Stimulated activated CD4-positive, alpha-beta T cell treated with anti-CD3 and anti-CD28 coated beads, TNF-alpha, amount 100 ng/mL, for 48 hours (primary cell): ENCODE results near the gene CDR2.
"Not testable (repeated sequence)": the region's sequence is repeated elsewhere in the genome, so short reads cannot be mapped to it uniquely, and the experiment has no call there.

Experiments used
- DNase-seq, 3 donors: peaks; one replicate each; pipeline ENCODE4 v3.0.0-alpha.2; 2020; ENCODE audit warnings: low read depth in 3 of 3

CDR2 gene

GRCh38 chr16:22374311-22375116 is at the start of gene CDR2:
TSS of gene CDR2 (minus strand) at chr16:22374619. CDS start at chr16:22374309, 310 bp downstream.
- DNase-seq = peak; percentile 94 to 97 (median 96)

DNA sequence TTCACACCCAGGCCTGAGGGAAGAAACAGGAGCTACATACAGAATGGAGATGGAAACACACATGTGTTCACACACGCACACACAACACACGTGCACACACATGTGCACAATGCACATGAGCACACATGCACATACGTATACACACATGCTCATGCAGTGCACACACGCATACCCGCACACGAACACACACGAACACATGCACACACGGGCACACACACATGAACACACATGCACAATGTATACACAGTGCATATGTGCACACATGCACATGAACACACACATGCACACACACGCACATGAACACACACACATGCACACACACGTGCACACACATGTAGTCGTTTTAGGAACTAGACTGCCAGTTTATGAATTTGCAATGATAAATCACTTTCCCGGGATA is 49.3 kb upstream of the CDR2 start:
- DNase-seq = no peak

DNA sequence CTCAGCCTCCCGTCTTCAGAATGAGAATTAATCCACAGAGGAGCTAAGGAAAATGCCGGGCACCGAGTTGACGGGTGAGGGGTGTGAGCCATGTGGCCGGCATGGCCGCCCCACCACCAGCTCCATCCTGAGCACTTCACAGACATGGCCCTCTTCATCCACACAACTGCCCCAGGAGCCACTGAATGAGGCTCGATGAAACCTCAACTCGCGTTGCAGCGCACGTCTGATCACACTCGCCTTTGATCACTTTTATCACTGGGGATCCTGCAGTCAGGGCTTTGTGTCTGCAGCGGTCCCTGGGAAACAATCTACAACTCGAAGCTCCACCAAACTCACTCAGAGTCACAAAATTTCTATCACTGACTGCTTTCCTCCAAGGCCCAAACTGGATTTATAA is 46.7 kb upstream of the CDR2 start:
- DNase-seq = no peak

DNA sequence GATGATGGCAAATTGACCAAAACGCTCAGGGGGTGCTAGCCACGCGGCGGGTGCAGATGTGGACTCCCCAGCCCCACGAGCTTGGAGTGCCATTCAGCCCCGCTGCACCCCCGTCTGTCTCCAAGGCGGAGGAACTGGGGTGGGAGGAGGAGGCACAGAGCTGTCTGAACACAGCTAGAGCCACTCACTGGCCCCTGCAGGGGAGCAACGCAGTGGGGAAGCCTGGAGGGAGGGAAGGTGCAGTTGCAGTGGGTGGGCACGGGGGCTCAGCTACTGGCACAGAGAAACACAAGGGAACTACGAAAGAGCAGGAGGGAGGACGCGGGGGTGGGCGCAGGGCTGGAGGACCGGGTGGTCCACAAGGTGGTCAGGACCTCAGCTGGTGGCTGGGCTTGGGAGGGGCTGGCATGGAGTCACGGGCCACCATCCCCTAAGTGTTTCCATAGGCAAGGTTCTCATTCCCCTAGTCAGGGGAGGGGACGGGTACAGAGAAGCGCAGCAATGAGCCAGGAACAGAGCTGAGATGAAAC is 46.3 kb upstream of the CDR2 start:
- no peak for DNase-seq

DNA sequence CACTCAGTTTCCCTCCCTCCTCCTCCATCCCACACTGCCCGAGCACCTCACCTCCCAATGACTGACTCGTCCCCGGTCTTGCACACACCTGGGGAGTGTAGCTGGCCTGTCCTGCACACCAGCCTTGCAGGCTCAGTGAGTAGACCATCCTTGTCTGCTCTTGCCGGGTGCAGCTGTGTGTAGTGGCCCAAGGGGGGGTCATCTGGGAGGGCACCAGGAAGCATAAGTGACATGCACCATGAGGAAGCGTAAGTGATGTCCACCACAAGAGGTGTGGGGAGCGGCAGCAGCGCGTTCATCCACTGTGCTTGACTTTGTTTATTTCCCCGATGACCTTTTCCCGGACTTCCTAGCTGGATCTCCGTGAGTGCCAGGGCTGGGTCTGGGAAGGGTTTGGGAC is 45.5 kb upstream of the CDR2 start:
- DNase-seq = no peak

GRCh38 chr16:22418826-22419225 is 44.4 kb upstream of the CDR2 start:
- DNase-seq = no peak

DNA sequence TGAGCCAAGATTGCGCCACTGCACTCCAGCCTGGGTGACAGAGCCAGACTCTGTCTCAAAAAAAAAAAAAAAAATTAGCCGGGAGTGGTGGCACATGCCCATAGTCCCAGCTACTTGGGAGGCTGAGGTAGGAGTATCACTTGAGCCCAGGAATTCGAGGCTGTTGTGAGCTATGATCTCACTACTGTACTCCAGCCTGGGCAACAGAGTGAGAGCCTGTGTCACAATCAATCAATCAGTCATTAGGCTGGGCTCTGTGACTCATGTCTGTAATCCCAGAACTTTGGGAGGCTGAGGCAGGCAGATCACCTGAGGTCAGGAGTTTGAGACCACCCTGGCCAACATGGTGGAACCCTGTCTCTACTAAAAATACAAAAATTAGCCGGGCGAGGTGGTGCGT is 43.4 kb upstream of the CDR2 start:
- DNase-seq = not testable (repeated sequence)

DNA sequence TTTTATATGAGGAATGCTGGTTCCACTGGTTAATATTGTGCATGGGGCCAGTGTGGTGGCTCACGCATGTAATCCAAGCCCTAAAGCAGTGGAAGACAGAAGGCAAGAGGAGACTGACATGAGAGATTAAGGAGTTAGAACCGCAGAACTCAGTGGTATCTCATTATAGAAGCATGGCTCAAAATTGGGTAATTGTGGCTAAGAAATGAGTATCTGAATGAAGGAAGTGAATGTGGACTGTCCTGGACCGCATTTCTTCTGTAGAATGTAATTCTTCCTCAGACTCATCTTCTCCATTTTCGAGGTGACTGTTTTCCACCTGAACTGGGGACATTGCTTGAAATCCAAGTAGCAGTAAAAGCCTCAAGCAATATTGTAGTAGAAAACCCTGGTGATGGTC is 42.6 kb upstream of the CDR2 start:
- DNase-seq = no peak

DNA sequence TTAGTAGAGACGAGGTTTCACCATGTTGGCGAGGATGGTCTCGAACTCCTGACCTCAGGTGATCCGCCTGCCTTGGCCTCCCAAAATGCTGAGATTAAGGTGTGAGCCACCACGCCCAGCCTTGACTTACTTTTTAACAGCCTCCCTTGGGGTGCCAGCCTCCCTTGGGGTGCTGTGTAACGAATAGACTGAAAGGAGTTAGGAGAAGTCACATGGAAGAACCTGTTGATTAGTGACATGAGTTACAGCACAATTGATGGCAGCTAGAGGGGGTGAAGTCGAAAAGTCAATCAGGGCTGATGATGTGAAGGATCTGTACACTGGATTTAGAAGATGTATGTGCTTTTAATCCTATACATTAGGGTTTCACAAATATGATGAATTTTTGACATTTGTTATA is 39.4 kb upstream of the CDR2 start:
- DNase-seq = no peak

GRCh38 chr16:22407486-22407885 is 33.1 kb upstream of the CDR2 start:
- DNase-seq = no peak

GRCh38 chr16:22402191-22402590 is 27.8 kb upstream of the CDR2 start:
- no peak for DNase-seq

- no peak for DNase-seq
These were observed 26.5 kb upstream of the CDR2 start for GRCh38 chr16:22400900-22401299.

GRCh38 chr16:22397931-22398330 is 23.5 kb upstream of the CDR2 start:
- DNase-seq = no peak

DNA sequence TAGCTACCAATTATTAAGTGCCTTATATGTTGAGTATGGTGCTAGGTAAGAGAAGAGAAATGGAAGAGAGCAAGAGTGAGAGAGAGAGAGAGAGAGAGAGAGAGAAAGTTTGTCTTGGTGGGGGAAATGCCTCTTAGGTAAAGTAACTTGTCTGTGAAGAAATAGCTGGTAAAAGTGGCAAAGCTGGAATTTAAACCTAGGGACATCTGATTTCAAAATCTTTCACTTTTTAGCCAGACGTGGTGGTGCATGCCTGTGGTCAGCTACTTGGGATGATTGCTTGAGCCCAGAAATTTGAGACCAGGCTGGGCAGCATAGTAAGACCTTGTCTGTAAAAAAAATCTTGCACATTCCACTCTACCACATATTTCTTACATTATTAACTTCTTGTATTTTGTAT is 23.0 kb upstream of the CDR2 start:
- DNase-seq = no peak

DNA sequence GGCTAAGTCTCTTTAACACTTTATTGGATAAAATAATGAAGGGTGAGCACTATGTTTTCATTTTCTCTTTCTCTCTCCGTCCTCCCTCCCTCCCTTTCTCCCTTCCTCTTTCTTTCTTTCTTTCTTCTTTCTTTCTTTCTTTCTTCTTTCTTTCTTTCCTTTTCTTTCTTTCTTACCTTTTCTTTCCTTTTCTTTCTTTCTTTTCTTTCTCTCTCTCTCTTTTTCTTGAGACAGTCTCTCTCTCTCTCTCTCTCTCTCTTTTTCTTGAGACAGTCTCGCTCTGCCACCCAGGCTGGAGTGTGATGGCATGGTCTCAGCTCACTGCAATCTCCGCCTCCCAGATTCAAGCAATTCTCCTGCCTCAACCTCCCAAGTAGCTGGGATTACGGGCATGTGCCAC is 21.5 kb upstream of the CDR2 start:
- no peak for DNase-seq

DNA sequence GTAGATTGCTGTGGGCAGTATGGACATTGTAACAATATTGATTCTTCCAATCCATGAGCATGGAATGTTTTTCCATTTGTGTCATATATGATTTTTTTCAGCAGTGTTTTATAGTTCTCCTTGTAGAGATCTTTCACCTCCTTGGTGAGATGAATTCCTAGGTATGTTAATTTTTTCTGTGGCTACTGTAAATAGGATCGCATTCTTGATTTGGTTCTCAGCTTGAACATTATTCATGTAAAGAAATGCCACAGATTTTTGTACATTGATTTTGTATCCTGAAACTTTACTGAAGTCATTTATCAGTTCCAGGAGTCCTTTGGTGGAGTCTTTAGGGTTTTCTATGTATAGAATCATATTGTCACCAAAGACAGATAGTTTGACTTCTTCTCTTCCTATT is 19.7 kb upstream of the CDR2 start:
- no peak for DNase-seq

DNA sequence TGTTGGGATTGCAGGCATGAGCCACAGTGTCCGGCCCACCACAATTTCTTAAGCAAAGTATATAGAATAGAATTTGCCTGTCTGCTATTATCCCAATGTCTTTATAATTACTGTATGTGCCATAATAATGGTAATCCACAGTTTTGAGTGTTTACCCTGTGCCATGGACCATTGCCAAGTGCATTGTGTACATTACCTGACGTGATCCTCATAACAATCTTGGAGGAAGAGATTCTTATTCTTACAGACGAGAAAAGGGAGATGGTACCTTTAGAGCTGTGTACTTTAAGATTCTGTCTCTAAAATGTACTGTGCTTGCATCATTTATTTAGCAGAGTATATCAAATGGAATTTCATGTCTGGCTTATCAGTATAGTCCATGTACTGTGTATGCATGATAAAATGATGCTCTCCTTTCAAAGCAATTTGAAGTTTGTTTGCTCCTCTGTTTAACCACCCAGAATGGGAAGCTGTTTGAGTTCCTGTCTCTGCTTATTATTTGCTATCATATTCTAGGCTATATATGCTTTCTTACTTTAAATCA is 13.8 kb upstream of the CDR2 start:
- no peak for DNase-seq

DNA sequence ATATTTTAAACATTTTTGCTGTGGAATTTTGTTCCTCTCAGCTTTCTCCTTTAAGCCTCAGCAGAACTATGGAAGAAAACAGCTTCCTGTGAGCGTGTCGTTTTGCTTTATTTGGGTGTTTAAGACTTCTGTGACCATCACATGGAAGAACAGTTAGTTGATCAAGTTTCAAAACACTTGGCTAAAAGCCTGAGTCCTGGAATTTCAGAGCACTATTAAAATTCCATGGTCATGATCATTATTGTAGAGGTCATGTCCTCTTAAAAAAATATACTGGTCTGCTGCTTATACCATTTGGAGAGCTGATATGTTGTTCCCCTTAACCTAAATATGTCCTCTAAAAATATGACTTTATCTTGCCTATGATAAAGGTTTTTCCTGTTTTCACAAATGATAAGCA is 12.6 kb upstream of the CDR2 start:
- DNase-seq = no peak

GRCh38 chr16:22385196-22385595 is 10.8 kb upstream of the CDR2 start:
- no peak for DNase-seq

GRCh38 chr16:22383827-22384226 is 9.4 kb upstream of the CDR2 start:
- DNase-seq = no peak

- no peak for DNase-seq
These were observed 7.0 kb upstream of the CDR2 start for GRCh38 chr16:22381392-22381791.

DNA sequence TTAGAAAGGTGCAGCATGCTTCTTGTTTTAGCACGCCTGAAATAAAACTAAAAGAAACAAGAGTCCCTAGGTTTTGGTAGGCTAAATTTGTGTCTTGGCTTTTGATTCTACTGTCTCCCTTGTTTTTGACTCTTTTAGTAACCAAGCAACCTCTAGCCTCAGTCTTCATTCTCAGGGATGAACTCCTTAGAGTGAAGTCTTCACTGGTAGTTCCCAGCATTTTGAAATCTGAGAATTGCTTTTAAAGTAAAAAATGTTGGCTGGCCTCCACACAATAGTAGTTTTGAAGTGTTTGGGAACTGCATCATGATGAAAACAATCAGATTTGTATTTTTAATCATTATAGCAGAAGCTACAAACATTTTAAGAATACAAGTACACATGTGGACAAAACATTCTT is 6.1 kb upstream of the CDR2 start:
- no peak for DNase-seq

GRCh38 chr16:22379656-22380055 is 5.2 kb upstream of the CDR2 start:
- DNase-seq = no peak
